ENCODE data around the gene CNOT8.
"Not testable (repeated sequence)": the region's sequence is repeated elsewhere in the genome, so short reads cannot be mapped to it uniquely, and the experiment has no call there.

The CNOT8 gene

GRCh38 chr5:154858297-154858971 is at the start of gene CNOT8:
CNOT8 (plus strand) TSS chr5:154858627; CDS start chr5:154863279, 4,652 bp downstream.
- DNase-seq, result peak; percentile 98

GRCh38 chr5:154811239-154811638 is 47.2 kb upstream of the CNOT8 start:
- no peak for DNase-seq

GRCh38 chr5:154811653-154812465 is 46.6 kb upstream of the CNOT8 start:
- DNase-seq, result peak; percentile 31

- DNase-seq, result no peak
Measured at GRCh38 chr5:154813158-154813557, 45.3 kb upstream of the CNOT8 start.

GRCh38 chr5:154813736-154814135 is 44.7 kb upstream of the CNOT8 start:
- DNase-seq, result no peak

GRCh38 chr5:154815025-154815424 is 43.4 kb upstream of the CNOT8 start:
- no peak for DNase-seq

- no peak for DNase-seq
Measured at GRCh38 chr5:154815684-154816247, 42.7 kb upstream of the CNOT8 start.

- no peak for DNase-seq
Measured at GRCh38 chr5:154816891-154817492, 41.4 kb upstream of the CNOT8 start.

GRCh38 chr5:154817815-154818214 is 40.6 kb upstream of the CNOT8 start:
- no peak for DNase-seq

- no peak for DNase-seq
Measured at GRCh38 chr5:154818471-154819116, 39.8 kb upstream of the CNOT8 start.

- DNase-seq, result no peak
Measured at GRCh38 chr5:154819546-154819945, 38.9 kb upstream of the CNOT8 start.

- no peak for DNase-seq
Measured at GRCh38 chr5:154820383-154820782, 38.0 kb upstream of the CNOT8 start.

GRCh38 chr5:154822896-154823295 is 35.5 kb upstream of the CNOT8 start:
- not testable (repeated sequence) for DNase-seq

- DNase-seq, result no peak
Measured at GRCh38 chr5:154823605-154824004, 34.8 kb upstream of the CNOT8 start.

GRCh38 chr5:154824070-154824469 is 34.4 kb upstream of the CNOT8 start:
- DNase-seq, result no peak

GRCh38 chr5:154829181-154829588 is 29.2 kb upstream of the CNOT8 start:
- peak; percentile 7 for DNase-seq

- DNase-seq, result no peak
Measured at GRCh38 chr5:154829589-154830218, 28.7 kb upstream of the CNOT8 start.

- no peak for DNase-seq
Measured at GRCh38 chr5:154830219-154830595, 28.2 kb upstream of the CNOT8 start.

- DNase-seq, result no peak
Measured at GRCh38 chr5:154830596-154830995, 27.8 kb upstream of the CNOT8 start.

GRCh38 chr5:154831451-154831850 is 27.0 kb upstream of the CNOT8 start:
- DNase-seq, result no peak

- not testable (repeated sequence) for DNase-seq
Measured at GRCh38 chr5:154832804-154833203, 25.6 kb upstream of the CNOT8 start.

GRCh38 chr5:154834053-154834452 is 24.4 kb upstream of the CNOT8 start:
- peak; percentile 26 for DNase-seq

GRCh38 chr5:154835701-154836052 is 22.8 kb upstream of the CNOT8 start:
- not testable (repeated sequence) for DNase-seq
